ENCODE data around the gene PLA2G2F. TPM values are rescaled to one million over a fixed set of nuclear protein-coding genes. Genes with fewer than 3 reads are reported as not detected.

The PLA2G2F gene
- total RNA-seq, 1 donor, result not detected

GRCh38 chr1:20184997-20185833 is 46.1 kb downstream of the PLA2G2F start:
- Histone ChIP-seq H3K27me3 (ENCODE audit: insufficient read depth, low read length) (peaks cover 10% of the 10 kb centered on the region), H3K4me1 (ENCODE audit: insufficient read depth, low read length) (peaks cover 37% of the 10 kb centered on the region), H3K9me3 (ENCODE audit: low read depth, low read length) (no peaks in the 10 kb centered on the region), H3K4me3 (ENCODE audit: low read length) (no peak overlapping the region)

DNA sequence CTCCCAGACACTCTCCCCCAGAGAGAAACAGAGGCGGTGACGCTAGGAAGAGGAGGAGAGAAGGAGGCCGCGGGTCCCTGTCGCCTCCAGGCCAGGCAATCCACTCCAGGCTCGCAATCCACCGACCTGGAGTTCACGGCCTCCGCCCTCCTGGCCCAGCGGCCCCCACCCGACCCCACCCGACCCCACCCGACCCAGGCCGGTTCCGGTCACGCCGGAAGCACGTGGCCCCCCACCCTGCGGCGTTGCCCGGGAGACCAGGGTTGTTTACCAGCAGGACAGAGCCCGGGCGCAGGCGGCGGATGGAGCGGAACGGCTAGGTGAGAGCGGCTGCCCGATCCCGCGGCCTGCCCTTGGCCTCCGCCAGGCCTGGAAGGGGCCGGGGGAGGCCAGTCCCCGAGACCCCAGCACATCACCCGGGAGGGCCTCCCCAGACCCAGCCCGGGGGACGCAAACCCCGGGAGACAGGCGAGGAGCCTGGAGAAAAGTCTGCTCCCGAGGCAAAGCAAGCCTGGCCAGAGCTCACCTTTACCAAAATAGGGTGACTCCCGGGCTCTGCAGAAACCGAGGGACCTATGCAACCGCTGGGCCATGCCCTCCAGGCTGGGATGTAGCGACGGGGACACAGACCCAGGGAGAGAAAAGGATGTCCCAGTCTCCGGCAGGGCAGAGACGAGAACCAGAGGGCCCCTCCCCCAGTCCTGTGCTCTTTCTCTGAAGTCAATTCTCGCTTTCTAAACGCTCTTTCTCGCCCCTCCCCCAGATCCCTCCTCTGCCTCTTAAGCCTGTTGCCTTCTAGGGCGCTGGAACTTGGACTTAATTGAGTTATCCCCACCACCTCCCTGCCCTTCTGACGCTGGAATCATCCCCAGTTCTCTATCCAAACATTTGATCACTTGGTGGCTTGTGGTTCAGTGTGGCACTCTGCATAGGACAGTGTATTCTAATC is 47.0 kb downstream of the PLA2G2F start, which contains the start of the genes PLA2G2C and UBXN10:
PLA2G2C (minus strand) TSS at position 685 of the 949 bp plus-strand sequence. CDS start 9,155 bp downstream, outside the sequence.
UBXN10 (plus strand) TSS at position 263 of the 949 bp plus-strand sequence. CDS start 4,466 bp downstream, outside the sequence.
- Histone ChIP-seq H3K27me3 (ENCODE audit: insufficient read depth, low read length) (peaks cover 10% of the 10 kb centered on the region), H3K9me3 (ENCODE audit: low read depth, low read length) (no peaks in the 10 kb centered on the region), H3K4me1 (ENCODE audit: insufficient read depth, low read length) (peaks cover 37% of the 10 kb centered on the region), H3K4me3 (ENCODE audit: low read length) (peak within 1 kb of the TSS; percentile 32)

DNA sequence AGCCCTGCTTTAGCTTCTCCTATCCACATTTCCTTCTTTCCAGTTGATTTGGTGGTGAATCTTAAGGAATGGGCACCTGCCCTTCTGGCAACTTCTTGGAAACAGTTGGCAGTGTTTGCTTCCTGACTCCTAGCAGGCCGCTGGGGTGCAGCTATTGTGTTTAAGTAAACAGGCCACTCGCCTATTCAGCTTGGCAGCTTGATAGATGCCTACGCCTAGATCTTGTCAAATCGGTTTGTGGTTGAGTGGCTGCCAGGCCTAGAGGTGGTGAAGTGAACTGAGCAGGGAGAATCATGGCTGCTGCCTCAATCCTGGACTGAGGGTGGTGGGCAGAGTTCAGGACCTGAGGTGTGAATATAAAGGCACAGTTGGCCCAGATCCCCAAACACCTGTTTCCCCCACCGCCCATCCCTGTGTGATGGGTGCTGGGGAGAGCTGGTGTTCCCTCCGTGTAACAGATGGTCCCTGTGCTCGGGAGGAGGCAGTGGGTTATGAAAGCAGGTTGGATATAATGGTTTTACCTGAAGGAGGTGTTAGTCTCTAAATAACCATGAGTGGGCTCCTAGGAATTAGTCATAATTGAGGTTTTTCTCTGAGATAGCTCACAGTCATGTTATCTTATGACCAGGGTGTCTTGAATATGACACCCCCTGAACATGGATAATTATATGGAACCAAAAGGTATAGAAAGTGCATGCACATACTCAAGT is 48.1 kb downstream of the PLA2G2F start:
- no peaks in the 10 kb centered on the region for H3K9me3 ChIP-seq (ENCODE audit: low read depth, low read length)
- peaks cover 37% of the 10 kb centered on the region for H3K4me1 ChIP-seq (ENCODE audit: insufficient read depth, low read length)
- no peak overlapping the region for H3K4me3 ChIP-seq (ENCODE audit: low read length)
- peaks cover 10% of the 10 kb centered on the region for H3K27me3 ChIP-seq (ENCODE audit: insufficient read depth, low read length)

- no peaks in the 10 kb centered on the region for H3K9me3 ChIP-seq (ENCODE audit: low read depth, low read length)
- peaks cover 10% of the 10 kb centered on the region for H3K27me3 ChIP-seq (ENCODE audit: insufficient read depth, low read length)
- H3K4me3 ChIP-seq (ENCODE audit: low read length), result no peak overlapping the region
- peaks cover 37% of the 10 kb centered on the region for H3K4me1 ChIP-seq (ENCODE audit: insufficient read depth, low read length)
Measured at GRCh38 chr1:20187813-20188454, 48.8 kb downstream of the PLA2G2F start.

DNA sequence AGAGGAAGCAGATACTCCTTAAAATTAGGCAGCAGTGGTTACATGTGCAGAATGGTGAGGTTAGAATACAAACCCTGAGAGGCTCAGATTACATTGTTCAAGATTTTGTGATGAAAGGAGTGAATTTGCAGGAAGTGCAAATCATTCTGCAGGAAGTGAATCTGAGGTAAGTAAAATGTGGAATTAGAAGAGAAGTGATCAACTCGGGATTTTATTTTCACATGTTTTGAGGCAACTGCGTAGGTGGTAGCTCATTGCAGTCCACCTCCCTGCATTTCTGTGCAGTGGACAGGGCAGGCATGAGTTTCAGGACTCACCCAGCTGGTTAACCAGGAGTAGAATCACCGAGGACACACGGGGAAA is 49.3 kb downstream of the PLA2G2F start:
- Histone ChIP-seq H3K9me3 (ENCODE audit: low read depth, low read length) (no peaks in the 10 kb centered on the region), H3K4me1 (ENCODE audit: insufficient read depth, low read length) (peaks cover 37% of the 10 kb centered on the region), H3K4me3 (ENCODE audit: low read length) (no peak overlapping the region), H3K27me3 (ENCODE audit: insufficient read depth, low read length) (peaks cover 10% of the 10 kb centered on the region)

DNA sequence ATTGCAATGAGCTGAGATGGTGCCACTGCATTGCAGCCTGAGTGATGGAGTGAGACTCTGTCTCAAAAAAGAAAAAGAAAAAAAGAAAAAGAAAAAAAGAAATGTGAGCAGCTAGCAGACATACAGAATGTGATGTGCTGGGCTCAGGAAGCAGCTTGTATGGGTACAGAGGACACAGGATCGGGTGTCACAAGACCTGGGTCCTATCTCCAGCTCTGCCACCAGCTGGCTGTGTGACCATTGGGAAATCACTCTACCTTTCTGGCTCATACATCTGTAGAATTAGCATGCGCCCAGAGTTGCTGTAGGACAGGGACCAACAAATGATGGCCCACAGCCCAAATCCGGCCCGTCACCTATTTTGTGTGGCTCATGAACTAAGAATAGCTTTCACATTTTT is 50.5 kb downstream of the PLA2G2F start:
- Histone ChIP-seq H3K9me3 (ENCODE audit: low read depth, low read length) (no peaks in the 10 kb centered on the region), H3K4me1 (ENCODE audit: insufficient read depth, low read length) (peaks cover 36% of the 10 kb centered on the region), H3K4me3 (ENCODE audit: low read length) (no peak overlapping the region), H3K27me3 (ENCODE audit: insufficient read depth, low read length) (peaks cover 10% of the 10 kb centered on the region)

GRCh38 chr1:20190256-20191160 is 51.4 kb downstream of the PLA2G2F start:
- Histone ChIP-seq H3K4me3 (ENCODE audit: low read length) (no peak overlapping the region), H3K27me3 (ENCODE audit: insufficient read depth, low read length) (peaks cover 10% of the 10 kb centered on the region), H3K9me3 (ENCODE audit: low read depth, low read length) (no peaks in the 10 kb centered on the region), H3K4me1 (ENCODE audit: insufficient read depth, low read length) (peaks cover 27% of the 10 kb centered on the region)

DNA sequence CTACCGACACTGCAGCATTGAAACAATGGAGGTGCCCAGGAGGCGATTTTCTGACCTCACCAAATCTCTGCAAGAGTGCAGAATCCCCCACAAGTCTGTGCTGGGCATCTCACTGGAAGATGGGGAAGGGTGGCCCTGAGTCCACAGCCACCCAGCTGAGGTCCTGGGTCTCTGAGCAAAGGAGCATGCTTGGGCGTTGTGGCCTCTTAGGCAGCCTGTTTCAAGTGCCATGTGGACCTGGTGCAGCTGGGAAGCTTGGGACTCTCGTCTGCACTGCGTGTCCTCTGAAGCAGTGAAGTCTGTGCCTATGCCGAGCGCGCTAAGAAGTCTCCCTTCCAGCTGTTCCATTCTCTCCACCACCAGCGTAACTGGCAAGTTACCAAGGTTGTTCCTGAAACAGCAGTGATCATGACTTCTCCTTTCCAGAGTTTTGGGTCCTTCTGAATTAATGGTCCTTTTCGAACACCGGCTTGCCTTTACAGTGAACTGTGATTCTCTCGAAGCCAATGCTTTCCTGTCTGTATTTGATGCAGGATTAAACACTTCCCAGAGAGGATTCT is 52.2 kb downstream of the PLA2G2F start:
- H3K4me3 ChIP-seq (ENCODE audit: low read length), result no peak overlapping the region
- H3K4me1 ChIP-seq (ENCODE audit: insufficient read depth, low read length), result peaks cover 22% of the 10 kb centered on the region
- H3K27me3 ChIP-seq (ENCODE audit: insufficient read depth, low read length), result peaks cover 10% of the 10 kb centered on the region
- no peaks in the 10 kb centered on the region for H3K9me3 ChIP-seq (ENCODE audit: low read depth, low read length)

GRCh38 chr1:20192364-20192763 is 53.2 kb downstream of the PLA2G2F start:
- Histone ChIP-seq H3K4me3 (ENCODE audit: low read length) (no peak overlapping the region), H3K4me1 (ENCODE audit: insufficient read depth, low read length) (peaks cover 12% of the 10 kb centered on the region), H3K27me3 (ENCODE audit: insufficient read depth, low read length) (peaks cover 7% of the 10 kb centered on the region), H3K9me3 (ENCODE audit: low read depth, low read length) (no peaks in the 10 kb centered on the region)

- H3K9me3 ChIP-seq (ENCODE audit: low read depth, low read length), result no peaks in the 10 kb centered on the region
- peaks cover 8% of the 10 kb centered on the region for H3K4me1 ChIP-seq (ENCODE audit: insufficient read depth, low read length)
- no peak overlapping the region for H3K4me3 ChIP-seq (ENCODE audit: low read length)
- peaks cover 7% of the 10 kb centered on the region for H3K27me3 ChIP-seq (ENCODE audit: insufficient read depth, low read length)
Measured at GRCh38 chr1:20192871-20193411, 53.8 kb downstream of the PLA2G2F start.

DNA sequence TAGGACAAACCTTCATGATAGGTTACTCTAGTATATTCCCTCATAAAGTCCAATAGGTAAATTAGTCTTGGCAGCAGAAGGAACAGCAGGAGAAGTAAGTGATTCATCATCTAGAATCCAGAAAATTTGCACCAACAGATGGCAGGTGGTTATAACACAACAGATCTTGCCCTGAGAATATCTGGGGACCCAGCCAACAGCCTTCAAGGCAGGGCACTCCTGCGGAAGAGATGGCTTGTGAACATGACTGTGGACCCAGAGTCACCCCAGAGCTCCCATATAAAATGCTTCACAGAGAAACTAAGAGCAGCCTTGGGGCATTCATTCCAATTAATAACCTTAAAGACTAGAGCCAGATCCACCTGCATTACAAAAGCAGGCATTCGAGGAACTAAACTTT is 55.1 kb downstream of the PLA2G2F start:
- Histone ChIP-seq H3K4me3 (ENCODE audit: low read length) (no peak overlapping the region), H3K27me3 (ENCODE audit: insufficient read depth, low read length) (no peaks in the 10 kb centered on the region), H3K9me3 (ENCODE audit: low read depth, low read length) (no peaks in the 10 kb centered on the region), H3K4me1 (ENCODE audit: insufficient read depth, low read length) (no peaks in the 10 kb centered on the region)

DNA sequence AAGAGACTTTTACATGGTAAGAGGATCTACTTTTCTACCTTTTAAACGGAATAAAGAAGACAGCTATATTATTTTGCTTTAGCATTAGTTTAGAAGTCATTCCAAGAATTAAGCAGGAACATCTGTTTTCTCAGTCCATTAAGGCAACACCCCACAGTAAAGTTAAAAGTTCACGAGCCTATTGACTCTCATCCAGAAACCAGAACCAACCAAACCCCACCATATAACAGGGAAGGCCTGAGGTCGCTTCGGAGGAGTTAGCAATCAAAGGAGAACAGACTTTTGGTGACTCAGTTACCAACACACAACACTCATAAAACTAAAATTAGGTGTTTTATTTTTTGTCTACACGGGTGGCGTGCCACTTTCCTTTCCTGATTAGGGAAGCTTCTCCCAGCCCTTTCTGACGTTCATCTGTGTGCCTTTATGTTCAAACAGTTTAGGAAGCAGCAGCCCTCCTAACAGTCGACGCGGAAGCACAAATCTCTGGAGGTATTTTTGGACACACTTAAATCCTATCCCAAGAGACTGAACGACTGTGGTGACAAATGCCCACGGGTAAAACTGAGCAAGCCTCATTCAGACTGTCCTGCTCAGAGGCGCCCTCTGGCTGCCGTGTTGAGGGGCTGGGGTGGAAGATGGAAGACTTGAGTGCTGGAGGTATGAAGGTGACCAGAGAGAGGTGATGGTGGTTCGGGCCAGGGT is 55.8 kb downstream of the PLA2G2F start:
- no peaks in the 10 kb centered on the region for H3K27me3 ChIP-seq (ENCODE audit: insufficient read depth, low read length)
- no peaks in the 10 kb centered on the region for H3K9me3 ChIP-seq (ENCODE audit: low read depth, low read length)
- no peaks in the 10 kb centered on the region for H3K4me1 ChIP-seq (ENCODE audit: insufficient read depth, low read length)
- H3K4me3 ChIP-seq (ENCODE audit: low read length), result no peak overlapping the region

DNA sequence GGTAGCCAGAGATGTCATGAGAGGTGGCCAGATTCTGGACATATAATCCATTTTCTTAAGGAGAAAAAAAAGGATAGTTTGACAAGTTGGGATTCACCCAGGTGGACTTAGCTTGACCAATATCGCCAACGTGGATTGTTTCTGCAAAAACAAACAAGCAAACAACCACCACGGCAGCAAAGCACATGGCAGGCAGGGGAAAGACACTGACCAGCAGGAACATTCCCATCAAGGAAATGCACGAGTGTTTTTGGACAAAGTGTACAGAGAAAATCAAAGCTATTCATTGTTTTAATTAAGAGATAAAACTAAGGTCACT is 56.3 kb downstream of the PLA2G2F start:
- no peak overlapping the region for H3K4me3 ChIP-seq (ENCODE audit: low read length)
- no peaks in the 10 kb centered on the region for H3K27me3 ChIP-seq (ENCODE audit: insufficient read depth, low read length)
- no peaks in the 10 kb centered on the region for H3K4me1 ChIP-seq (ENCODE audit: insufficient read depth, low read length)
- H3K9me3 ChIP-seq (ENCODE audit: low read depth, low read length), result no peaks in the 10 kb centered on the region
